Glomerular visceral epithelial cell (primary cell): ENCODE measurements around the gene PHACTR1.

ENCODE experiments used
- DNase-seq: peaks from one replicate; pipeline ENCODE4 v3.0.0-alpha.2; 2016; ENCODE audit errors: extremely low spot score

PHACTR1 gene

DNA sequence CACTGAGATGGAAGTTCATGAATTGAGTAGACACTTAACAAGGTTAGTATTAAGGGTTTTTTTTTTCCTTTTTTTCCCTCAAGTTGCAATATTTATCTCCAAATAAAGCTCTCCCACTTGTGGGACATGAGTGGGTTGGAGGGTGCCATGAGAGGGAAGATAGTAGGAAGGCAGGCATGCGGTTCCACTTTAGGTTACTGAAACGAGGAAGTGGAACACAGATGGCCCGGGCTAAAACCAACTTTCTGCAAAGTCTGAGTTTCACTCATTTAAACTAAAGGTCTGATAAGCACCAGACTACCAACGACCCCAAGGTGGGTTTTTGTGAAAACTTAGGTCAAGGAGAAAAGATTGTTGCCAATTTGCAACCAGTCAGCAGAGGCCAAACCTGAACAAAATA, 569.6 kb downstream of the PHACTR1 start:
- no peak for DNase-seq

GRCh38 chr6:13287104-13287503, 570.5 kb downstream of the PHACTR1 start:
- no peak for DNase-seq

DNA sequence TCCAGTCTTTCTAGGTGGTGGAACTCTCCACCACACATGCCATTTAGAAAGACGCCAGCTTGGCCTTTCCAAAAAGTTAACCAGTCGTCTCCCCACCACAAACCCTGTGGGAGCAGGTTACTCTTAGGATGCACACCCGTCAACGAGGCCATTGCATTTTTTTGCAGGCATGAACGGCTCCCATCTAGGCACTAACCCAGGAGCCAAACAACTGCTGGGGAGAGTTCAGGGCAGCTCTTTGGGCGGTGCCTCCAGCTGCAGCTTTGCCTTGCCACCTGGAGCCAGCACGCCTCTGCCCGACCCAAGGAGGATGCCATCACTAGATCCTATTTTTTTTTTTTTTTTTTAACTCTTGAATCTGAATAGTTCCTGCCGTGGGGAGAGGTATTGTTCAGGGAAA, 571.9 kb downstream of the PHACTR1 start:
- no peak for DNase-seq

DNA sequence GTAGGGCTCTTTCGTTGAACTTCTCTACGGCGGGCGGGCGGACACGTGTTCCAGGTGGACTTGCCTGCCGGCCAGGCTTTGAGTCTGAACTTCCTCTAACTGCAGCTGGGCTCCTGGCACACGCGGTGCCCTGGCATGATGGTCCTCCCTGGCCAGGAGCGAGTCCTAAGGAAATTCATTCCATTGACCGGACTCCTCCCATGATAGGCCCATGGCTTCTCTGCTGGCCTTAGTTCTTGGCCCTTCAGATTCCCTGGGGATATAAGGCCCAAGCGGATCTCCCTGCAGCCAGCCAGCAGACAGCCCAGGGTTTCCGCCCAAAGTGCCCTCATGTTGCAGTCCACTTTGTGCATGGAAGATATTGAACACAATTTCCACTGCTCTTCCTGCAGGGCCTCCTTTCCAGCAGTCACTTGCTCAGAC, 572.4 kb downstream of the PHACTR1 start:
- no peak for DNase-seq

- DNase-seq, result no peak
Observed at GRCh38 chr6:13289789-13290318, 573.3 kb downstream of the PHACTR1 start.

DNA sequence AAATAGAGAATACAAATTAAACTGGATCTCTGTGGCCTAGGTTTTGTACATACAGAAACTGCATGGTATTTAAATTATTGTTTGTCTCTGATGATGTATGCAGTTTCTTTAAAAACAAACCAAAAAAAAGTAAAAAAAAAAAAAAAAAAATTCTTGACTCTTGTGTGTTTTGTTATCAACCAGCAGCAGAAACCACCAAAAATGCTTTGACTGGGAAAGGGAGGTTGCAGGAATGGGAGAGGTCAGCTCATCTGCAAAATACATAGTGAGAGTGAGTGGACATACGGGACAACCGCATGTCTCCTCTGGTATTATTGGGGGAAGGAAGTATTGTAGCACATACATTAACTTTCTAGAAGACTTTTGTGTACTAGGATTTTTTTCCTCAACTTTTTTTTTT, 573.8 kb downstream of the PHACTR1 start:
- no peak for DNase-seq

- DNase-seq, result no peak
Observed at GRCh38 chr6:13292774-13293173, 576.2 kb downstream of the PHACTR1 start.

DNA sequence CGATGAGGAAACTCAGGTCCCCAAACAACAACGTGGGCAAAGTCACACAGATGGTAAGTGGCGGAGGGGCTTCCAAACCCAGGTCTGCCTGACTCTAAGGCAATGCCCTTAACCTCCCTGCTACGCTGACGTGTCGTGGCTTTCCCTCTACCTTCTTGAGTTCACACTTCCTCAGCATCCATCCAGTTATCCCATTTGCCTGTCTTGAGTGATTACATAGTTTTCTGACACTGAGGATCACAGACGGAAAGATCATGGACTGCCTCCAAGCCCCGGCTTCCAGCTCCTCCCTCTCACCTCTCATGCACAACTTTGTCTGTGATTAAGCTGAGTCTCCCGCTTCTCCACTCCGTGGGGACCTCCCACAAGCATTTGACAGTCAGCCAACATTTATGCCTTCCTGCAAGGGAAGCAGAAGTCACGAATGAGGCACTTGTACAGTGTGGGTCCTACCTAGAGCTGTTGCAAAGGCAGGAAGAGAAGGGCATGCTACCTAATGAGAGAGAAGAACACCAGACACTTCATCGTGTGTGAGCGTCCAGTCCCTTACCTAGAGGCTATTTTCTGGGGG, 578.0 kb downstream of the PHACTR1 start:
- no peak for DNase-seq

- no peak for DNase-seq
Observed at GRCh38 chr6:13295576-13295975, 579.0 kb downstream of the PHACTR1 start.

DNA sequence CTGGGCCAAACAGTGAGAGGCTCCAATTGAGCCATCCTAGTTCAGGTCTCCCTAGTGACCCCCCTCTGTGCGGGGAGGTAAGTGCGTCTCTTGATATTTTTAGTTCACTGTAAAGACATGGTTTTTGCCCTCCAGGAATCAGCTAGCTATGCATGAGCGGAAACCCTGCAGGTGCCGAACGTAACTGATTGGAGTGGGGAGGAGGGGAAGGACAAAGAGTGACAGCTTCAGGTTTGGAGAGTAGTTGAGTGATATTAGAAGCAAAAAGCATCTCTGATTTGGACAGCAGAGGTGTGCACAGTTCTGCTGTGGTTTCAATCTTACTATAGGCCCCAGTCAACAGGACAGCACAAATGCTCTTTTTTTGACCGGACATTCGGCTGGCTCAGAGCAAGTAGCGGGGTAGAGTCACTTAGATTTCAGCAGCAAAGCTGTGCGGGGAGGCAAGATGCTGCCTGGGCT, 580.0 kb downstream of the PHACTR1 start:
- no peak for DNase-seq

GRCh38 chr6:13297391-13297790, 580.8 kb downstream of the PHACTR1 start:
- DNase-seq, result no peak

- DNase-seq, result no peak
Observed at GRCh38 chr6:13298446-13298845, 581.9 kb downstream of the PHACTR1 start.

DNA sequence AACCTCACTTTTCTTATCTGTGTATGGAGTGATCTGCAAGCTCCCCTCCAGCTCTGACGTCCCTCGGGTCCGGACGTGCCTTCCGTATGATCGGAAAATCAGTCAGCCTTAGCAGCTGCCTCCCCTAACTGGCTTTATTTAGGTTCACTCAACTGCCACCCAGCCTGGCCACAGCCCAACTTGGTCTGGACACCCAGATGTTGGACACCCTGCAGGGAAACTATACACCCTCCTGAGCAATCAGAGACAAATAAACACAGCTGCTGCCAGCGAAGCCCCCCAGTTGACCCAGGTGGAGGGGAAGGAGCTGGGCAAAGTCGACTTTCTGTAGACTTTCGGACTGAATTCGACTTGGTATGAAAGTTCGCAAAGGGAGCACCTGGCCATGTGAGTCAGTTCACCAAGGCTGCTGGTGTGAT, 582.8 kb downstream of the PHACTR1 start:
- DNase-seq, result no peak

DNA sequence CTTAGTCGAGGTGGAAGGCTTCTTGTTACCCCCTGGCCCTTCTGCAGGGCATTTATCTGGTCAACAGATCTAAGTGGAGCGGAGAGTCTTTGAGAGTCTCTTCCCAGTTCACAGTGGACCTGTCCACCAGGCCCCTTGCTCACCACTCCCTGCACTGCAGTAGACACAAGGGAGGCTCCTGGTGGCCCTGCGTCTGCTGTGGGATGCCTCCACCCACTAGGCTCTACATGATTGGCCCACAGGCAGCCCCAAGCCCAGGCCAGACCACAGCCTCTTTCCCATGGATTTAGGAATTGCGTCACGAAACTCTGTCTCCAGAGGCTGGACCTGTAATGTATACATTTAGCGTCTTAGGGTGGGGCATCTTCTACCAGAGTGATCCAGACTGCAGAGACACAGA, 583.4 kb downstream of the PHACTR1 start:
- no peak for DNase-seq

DNA sequence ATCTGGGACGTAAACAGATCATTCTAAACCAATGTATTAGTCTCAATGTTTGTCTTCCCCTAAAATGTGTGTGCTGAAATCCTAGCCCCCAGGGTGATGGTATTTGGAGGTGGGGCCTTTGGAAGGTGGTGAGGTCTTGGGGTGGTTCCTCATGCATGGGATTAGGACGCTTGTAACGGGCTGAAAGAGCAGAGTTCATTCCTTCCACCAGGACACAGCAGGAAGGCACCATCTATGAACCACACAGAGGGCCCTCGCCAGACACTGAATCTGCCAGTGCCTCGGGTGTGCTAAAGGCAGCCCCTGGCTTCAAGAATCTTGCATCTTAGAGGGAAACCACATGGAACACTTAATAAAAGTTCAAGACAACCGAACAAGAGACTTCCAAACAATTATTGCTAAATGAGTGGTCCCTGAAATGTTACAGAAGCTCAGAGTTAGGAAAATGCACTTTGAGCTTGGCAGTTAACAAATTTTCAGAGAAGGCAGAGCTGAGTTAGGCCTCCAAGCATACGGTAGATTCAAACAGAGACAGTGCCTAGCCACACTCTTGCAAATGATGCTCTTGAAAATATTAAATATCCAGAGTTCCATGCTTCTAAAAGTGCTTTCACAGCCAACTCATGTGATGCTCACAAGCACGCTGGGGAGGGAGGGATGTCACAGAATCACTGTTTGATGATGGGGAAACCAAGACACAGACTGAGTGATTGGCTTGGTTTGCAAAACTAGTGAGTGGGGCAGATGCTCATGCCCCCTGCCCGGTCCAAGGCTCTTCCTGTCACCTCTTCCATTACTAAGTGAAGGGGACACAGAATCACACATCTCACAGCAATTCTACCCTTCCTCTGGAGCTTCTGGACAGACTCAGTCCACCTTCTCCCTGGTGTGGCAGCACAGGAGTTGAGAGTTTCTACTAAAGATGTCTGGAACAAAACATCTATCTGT, 584.4 kb downstream of the PHACTR1 start:
- no peak for DNase-seq

GRCh38 chr6:13302291-13302690, 585.7 kb downstream of the PHACTR1 start:
- DNase-seq, result no peak

- peak; percentile 96 for DNase-seq
Observed at GRCh38 chr6:13302751-13303667, 586.4 kb downstream of the PHACTR1 start.

- peak; percentile 59 for DNase-seq
Observed at GRCh38 chr6:13303668-13304017, 587.1 kb downstream of the PHACTR1 start.

DNA sequence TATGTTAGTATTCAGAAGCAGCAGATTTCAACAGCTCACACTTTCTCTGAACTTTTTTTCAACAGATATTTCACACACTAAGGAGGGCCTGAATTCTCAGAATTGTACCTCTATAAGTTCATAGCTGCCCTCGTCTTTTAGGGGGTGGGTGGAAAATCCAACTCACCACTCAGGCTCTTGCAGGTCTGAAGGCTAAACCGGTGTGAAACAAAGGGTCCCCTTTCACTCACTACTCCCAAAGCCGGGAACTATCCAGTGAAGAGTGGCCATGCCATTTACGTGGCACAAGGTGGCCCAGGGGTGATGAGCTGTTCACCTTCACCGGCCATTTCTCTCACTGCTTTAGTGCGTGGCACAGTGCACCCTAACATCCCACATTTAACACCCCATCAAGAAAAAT, 587.5 kb downstream of the PHACTR1 start:
- DNase-seq, result no peak

DNA sequence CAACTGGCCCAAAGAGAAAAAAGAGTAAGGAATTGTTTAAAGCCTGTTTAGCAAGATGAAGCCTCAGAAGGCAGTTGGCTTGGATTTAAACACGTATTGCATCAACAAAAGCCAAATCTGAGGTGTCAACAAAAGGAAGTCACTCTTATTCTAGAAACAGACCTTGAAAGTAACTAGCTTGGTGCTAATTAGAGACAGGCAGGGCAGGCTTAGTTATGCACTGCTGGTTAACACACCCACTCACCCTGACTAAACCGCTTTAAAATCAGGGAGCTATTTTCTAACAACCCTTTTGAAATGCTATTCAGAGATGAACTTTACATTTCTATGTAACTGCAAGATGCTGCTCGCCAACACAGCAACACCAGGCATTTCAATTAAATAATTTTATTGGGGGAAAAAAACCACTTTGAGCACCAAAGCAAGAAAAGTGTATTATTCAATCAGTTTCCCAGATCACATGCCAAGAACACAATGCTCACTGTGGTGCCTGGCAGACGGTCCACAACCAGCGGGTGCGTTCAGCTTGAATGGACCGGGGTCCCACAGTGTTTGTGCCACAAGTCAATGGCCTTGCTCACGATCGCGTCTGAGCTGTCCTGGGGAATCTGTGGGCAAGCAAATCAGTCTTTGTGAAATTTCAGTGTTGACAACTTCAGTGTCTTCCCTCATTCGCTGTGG, 588.2 kb downstream of the PHACTR1 start:
- DNase-seq, result peak; percentile 25

GRCh38 chr6:13305288-13305687, 588.7 kb downstream of the PHACTR1 start:
- DNase-seq, result no peak
